BE2C (cell line): ENCODE results near the gene ADGRA3.
"Not testable (repeated sequence)": the region's sequence is repeated elsewhere in the genome, so short reads cannot be mapped to it uniquely, and the experiment has no call there.

ENCODE experiments used
- DNase-seq: peaks from one replicate; pipeline ENCODE4 v3.0.0-alpha.2; 2020
- H3K27me3 ChIP-seq: fragments of 250-450 bp; sonication (Bioruptor Pico); 2 replicates; pipeline ENCODE4 v1.5.1; 2020; ENCODE audit warnings: mild to moderate bottlenecking
- H3K36me3 ChIP-seq: fragments of 250-450 bp; sonication (Bioruptor Pico); 2 replicates; pipeline ENCODE4 v1.5.1; 2020; ENCODE audit warnings: mild to moderate bottlenecking
- H3K4me1 ChIP-seq: fragments of 250-450 bp; sonication (Bioruptor Pico); 2 replicates; pipeline ENCODE4 v1.5.1; 2020
- H3K4me3 ChIP-seq: 2 replicates; pipeline ENCODE4 v1.5.1; 2011; ENCODE audit warnings: low read depth, low read length
- H3K9me3 ChIP-seq: fragments of 250-450 bp; sonication (Bioruptor Pico); 2 replicates; pipeline ENCODE4 v1.5.1; 2020
- TF ChIP-seq, protein P1 (sequence below): IDR thresholded peaks from 2 replicates; pipeline ENCODE4 v1.5.1; 2012; ENCODE audit warnings: mild to moderate bottlenecking, low read depth, low read length

Gene ADGRA3

GRCh38 chr4:22391551-22391950 lies 124.3 kb downstream of the ADGRA3 start:
- H3K27me3 ChIP-seq: no peaks in the 10 kb centered on the region

DNA sequence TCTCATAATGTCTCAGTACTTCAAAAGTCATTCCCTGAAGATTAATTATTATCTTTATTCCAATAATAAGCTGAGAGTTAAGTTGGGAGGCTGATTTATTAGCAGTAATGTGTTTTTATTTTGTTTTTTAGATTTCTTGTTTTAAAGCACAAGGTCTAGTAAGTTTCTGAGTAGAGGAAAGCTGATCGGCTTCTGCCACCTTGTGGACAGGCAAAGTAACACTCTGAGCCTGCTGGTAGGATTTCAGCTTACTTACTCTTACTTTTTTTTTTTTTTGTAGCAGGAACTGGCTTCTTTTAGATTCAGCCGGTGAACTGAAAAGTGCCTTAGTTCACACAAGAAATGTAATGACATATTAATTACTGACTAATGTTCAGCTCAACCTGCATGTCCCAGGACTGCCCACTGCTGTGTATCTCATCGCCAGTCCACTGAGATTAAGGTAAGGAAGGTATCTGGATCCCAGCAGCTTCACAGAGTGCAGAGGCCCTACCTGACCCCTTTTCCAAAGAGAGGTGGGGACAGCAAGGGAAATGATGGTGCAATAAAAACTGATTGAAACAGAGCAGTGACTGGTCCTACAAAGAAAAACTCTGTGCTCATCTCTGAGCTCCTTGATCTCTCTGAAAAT lies 126.5 kb downstream of the ADGRA3 start:
- TF ChIP-seq, protein P1, sequence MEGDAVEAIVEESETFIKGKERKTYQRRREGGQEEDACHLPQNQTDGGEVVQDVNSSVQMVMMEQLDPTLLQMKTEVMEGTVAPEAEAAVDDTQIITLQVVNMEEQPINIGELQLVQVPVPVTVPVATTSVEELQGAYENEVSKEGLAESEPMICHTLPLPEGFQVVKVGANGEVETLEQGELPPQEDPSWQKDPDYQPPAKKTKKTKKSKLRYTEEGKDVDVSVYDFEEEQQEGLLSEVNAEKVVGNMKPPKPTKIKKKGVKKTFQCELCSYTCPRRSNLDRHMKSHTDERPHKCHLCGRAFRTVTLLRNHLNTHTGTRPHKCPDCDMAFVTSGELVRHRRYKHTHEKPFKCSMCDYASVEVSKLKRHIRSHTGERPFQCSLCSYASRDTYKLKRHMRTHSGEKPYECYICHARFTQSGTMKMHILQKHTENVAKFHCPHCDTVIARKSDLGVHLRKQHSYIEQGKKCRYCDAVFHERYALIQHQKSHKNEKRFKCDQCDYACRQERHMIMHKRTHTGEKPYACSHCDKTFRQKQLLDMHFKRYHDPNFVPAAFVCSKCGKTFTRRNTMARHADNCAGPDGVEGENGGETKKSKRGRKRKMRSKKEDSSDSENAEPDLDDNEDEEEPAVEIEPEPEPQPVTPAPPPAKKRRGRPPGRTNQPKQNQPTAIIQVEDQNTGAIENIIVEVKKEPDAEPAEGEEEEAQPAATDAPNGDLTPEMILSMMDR: peak; percentile 91
- DNase-seq: peak; percentile 53
- Histone ChIP-seq H3K4me3 (no peak overlapping the region), H3K4me1 (no peaks in the 10 kb centered on the region), H3K9me3 (no peaks in the 10 kb centered on the region), H3K27me3 (no peaks in the 10 kb centered on the region), H3K36me3 (peaks cover 19% of the 10 kb centered on the region)

More at GRCh38 chr4:22391551-22391950, 124.3 kb downstream of the ADGRA3 start:
- TF ChIP-seq, protein P1: no peak
- DNase-seq: no peak
- Histone ChIP-seq H3K9me3 (no peaks in the 10 kb centered on the region), H3K36me3 (peaks cover 17% of the 10 kb centered on the region), H3K4me3 (no peak overlapping the region), H3K4me1 (no peaks in the 10 kb centered on the region)

DNA sequence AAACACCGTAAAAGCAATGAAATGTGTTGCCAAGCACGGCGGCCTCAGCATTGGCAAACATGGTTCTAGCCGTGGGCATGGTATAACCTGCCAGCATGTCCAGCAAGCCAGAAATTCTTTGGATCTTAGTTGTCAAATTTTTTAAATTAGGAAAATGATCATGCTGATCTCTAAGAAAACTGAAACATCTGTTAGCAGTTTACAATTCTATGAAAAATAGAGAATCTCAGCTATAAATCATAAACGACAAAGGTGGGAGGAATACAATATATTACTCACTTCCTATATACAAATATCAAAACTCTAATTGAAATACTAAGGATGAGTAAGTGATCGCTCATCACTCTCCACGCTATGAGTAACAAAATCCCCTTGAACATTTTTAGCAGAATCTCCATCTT lies 130.3 kb downstream of the ADGRA3 start:
- Histone ChIP-seq H3K27me3 (no peaks in the 10 kb centered on the region), H3K4me3 (no peak overlapping the region), H3K36me3 (peaks cover 19% of the 10 kb centered on the region), H3K9me3 (no peaks in the 10 kb centered on the region), H3K4me1 (no peaks in the 10 kb centered on the region)
- DNase-seq: no peak
- TF ChIP-seq, protein P1: no peak

DNA sequence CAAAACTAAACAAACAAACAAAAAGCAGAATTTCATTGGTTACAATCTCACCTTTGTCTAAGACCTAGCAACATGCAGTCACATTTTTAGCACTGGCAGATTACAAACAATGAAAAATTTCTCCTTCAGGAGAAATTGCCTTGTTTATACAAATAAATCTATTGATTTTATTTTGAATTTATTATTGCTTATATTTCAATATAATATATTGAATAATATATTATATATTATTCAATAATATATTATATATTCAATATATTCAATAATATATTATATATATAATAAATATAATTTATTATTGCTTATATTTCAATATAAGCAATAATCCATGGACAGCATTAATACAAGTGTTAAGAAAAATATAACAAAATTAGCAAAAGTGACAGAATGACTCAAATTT lies 131.7 kb downstream of the ADGRA3 start:
- peaks cover 19% of the 10 kb centered on the region for H3K36me3 ChIP-seq
- H3K4me1 ChIP-seq: no peaks in the 10 kb centered on the region
- TF ChIP-seq, protein P1: no peak
- no peaks in the 10 kb centered on the region for H3K9me3 ChIP-seq
- no peak overlapping the region for H3K4me3 ChIP-seq
- H3K27me3 ChIP-seq: no peaks in the 10 kb centered on the region
- no peak for DNase-seq

- not testable (repeated sequence) for H3K4me1 ChIP-seq, H3K27me3 ChIP-seq, H3K36me3 ChIP-seq, H3K4me3 ChIP-seq, DNase-seq, H3K9me3 ChIP-seq
Observed at GRCh38 chr4:22382216-22382615, 133.7 kb downstream of the ADGRA3 start.

DNA sequence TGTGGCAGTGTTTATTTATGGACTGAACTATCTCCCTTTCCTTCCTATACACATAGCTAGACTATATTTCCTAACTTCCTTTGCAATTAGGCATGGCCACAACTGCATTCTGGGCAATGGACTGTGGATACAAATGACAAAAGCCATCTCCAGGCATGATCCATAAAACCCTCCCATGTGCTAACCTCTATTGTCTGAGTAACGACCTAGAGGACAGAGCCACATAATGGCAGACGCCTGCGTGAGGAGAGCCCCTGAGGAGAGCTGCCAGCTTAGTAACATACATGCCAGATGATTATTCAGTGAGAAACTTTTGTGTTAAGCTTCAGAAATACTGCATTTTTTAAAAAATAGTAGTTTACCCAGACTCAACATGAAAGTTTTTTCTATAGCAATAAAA lies 142.9 kb downstream of the ADGRA3 start:
- Histone ChIP-seq H3K36me3 (no peaks in the 10 kb centered on the region), H3K4me1 (no peaks in the 10 kb centered on the region), H3K9me3 (no peaks in the 10 kb centered on the region), H3K4me3 (no peak overlapping the region), H3K27me3 (no peaks in the 10 kb centered on the region)
- TF ChIP-seq, protein P1: no peak
- no peak for DNase-seq
